GM06990 (cell line): ENCODE measurements around the gene AREL1.

Experiments used
- DNase-seq: peaks from one replicate; pipeline ENCODE4 v3.0.0-alpha.2; 2011; ENCODE audit not compliant: insufficient read length; ENCODE audit errors: extremely low read depth
- H3K27me3 ChIP-seq: replicated peaks from 2 replicates; pipeline ENCODE4 v1.6.0; 2011; ENCODE audit warnings: low read length; ENCODE audit not compliant: control insufficient read depth, insufficient read depth
- H3K36me3 ChIP-seq: 2 replicates; pipeline ENCODE4 v1.5.1; 2011; ENCODE audit warnings: low read length; ENCODE audit not compliant: control insufficient read depth, insufficient read depth
- H3K4me3 ChIP-seq: replicated peaks from 2 replicates; pipeline ENCODE4 v1.5.1; 2011; ENCODE audit warnings: low read depth, mild to moderate bottlenecking, control low read depth, low read length
- TF ChIP-seq, protein P1 (sequence below): IDR thresholded peaks from 2 replicates; pipeline ENCODE4 v1.5.1; 2011; ENCODE audit warnings: low read length, control low read depth, mild to moderate bottlenecking, inconsistent platforms; ENCODE audit not compliant: insufficient read depth, poor library complexity, severe bottlenecking

The AREL1 gene

DNA sequence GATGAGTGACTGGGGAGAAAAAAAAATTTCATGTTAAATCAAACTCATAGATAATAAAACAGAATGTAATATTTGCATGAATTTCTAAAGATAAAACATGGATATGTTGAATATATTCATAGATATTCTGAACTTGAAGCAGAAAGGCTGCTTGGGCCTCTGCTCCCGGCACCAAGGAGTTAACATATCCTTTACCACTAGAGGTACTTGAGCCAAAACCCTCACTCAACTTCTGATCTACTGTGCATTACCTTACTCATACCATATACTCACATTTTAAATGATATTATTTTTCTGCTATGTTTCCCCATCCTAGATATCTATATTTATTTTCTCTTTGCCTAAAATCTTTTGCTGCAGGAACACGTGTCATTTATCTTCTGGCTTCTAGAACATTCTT, 14.9 kb downstream of the AREL1 start:
- DNase-seq: no peak
- Histone ChIP-seq H3K4me3 (no peak overlapping the region), H3K27me3 (no peaks in the 10 kb centered on the region), H3K36me3 (no peaks in the 10 kb centered on the region; the same call in 1 of the 2 replicates)
- TF ChIP-seq, protein P1, sequence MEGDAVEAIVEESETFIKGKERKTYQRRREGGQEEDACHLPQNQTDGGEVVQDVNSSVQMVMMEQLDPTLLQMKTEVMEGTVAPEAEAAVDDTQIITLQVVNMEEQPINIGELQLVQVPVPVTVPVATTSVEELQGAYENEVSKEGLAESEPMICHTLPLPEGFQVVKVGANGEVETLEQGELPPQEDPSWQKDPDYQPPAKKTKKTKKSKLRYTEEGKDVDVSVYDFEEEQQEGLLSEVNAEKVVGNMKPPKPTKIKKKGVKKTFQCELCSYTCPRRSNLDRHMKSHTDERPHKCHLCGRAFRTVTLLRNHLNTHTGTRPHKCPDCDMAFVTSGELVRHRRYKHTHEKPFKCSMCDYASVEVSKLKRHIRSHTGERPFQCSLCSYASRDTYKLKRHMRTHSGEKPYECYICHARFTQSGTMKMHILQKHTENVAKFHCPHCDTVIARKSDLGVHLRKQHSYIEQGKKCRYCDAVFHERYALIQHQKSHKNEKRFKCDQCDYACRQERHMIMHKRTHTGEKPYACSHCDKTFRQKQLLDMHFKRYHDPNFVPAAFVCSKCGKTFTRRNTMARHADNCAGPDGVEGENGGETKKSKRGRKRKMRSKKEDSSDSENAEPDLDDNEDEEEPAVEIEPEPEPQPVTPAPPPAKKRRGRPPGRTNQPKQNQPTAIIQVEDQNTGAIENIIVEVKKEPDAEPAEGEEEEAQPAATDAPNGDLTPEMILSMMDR: no peak

DNA sequence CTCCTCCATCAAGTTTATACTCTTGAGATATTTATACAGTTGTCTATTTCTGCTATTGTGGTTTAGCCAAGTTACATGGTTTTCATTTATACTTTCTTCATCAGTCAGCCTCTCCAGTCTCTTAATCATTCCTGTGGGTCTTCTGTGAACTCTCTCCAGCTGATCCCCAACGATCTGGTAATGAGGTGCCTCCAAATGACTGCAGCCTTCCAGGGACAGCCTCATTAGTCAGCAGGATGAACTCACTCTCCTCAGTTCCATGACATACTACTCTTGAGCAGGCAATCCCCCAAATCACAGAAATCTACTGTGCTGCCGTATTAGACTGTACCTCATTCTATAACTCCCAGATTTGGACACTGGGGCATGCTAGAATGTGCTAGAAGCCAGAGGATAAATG, 15.3 kb downstream of the AREL1 start:
- no peaks in the 10 kb centered on the region; the same call in 1 of the 2 replicates for H3K36me3 ChIP-seq

DNA sequence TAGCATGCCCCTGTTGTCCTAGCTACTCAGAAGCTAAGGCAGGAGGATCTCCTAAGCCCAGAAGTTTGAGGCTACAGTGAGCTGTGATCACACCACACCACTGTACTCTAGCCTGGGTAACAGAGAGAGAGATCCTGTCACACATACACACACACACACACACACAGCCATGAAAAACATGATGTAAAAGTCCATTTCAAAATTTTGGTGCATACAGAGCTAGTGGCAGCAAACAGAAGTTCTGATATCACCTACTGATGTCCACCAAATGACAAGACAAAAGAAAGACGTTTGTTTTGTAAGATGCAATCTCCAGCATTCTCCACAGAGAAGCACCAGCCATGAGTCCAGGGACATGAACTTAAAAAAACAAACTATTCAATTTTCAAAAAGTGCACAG, 15.9 kb downstream of the AREL1 start:
- Histone ChIP-seq H3K27me3 (no peaks in the 10 kb centered on the region), H3K4me3 (no peak overlapping the region), H3K36me3 (peaks cover under 1% of the 10 kb centered on the region; the same call in 1 of the 2 replicates)
- DNase-seq: no peak
- TF ChIP-seq, protein P1: no peak

More for the DNA sequence above, 15.3 kb downstream of the AREL1 start:
- H3K4me3 ChIP-seq: no peak overlapping the region
- no peak for DNase-seq
- TF ChIP-seq, protein P1: no peak
- H3K27me3 ChIP-seq: no peaks in the 10 kb centered on the region

DNA sequence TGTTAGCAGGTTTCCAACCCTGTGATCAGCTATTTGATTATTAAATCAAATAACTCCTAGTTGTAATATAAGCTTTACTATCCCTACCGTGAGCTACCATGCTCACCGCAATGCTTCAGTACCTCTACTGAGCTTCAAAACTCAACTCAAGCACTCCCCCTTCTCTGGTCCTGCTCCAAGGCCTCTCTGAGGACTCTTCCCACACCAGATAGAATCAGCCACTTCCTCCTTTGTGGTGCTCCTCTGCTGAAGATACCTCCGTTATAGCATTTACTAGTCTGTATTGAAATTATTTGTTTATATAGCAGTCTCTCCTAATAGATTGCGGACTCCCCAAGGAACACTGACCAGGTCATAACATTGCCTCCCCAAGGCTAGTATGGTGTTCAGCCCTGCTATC, 17.5 kb downstream of the AREL1 start:
- H3K36me3 ChIP-seq: peaks cover 4% of the 10 kb centered on the region
- no peak overlapping the region for H3K4me3 ChIP-seq
- TF ChIP-seq, protein P1: no peak
- no peaks in the 10 kb centered on the region for H3K27me3 ChIP-seq
- DNase-seq: no peak

DNA sequence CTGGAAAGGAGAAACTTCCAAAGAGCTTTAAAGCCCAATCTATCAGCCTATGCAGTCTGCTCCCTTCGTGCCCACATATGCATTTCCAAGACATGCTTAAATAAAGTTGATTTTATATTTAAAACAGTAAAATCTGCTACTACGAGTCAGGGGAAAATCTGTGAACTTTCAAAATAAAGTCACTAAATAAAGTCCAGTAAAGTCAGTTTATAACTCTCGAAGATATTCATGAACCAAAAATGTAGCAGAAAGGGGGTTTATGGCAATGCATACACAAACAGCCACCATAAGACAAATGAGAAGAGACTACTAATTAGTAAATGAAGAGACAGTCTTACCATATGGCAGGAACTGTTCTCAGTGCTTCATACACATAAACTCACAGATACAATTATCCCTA, 19.7 kb downstream of the AREL1 start:
- TF ChIP-seq, protein P1: no peak
- DNase-seq: no peak
- no peak overlapping the region for H3K4me3 ChIP-seq
- no peaks in the 10 kb centered on the region for H3K27me3 ChIP-seq
- H3K36me3 ChIP-seq: peaks cover 6% of the 10 kb centered on the region

DNA sequence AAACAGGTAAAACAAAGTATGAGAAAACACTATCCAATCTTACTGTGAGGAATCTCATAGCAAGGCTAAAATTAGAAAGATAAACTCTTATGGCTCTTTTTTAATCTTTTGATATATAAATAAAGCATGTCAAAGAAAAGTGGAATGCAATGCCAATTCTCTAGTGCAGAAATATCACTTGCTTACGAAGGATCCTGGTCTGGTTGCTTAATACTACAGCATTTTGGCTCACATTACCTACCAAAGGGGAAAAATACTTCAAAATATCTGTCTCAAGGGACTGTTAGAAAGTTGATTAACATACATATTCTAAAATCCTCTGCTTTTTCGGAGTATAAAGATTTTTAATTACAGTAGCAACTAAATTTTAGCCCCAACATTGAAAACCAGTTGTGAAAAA, 21.4 kb downstream of the AREL1 start:
- no peak for DNase-seq
- TF ChIP-seq, protein P1: no peak

More for the DNA sequence above, 21.4 kb downstream of the AREL1 start:
- Histone ChIP-seq H3K27me3 (no peaks in the 10 kb centered on the region), H3K4me3 (no peak overlapping the region), H3K36me3 (peaks cover 7% of the 10 kb centered on the region)
